Astrocyte of the cerebellum (primary cell): ENCODE data around the gene POC1A.

Source experiments
- DNase-seq: peaks from one replicate; pipeline ENCODE4 v3.0.0-alpha.2; 2011; ENCODE audit warnings: low read depth
- H3K4me3 ChIP-seq: 2 replicates; pipeline ENCODE4 v1.5.1; 2011; ENCODE audit warnings: mild to moderate bottlenecking, low read depth, low read length, moderate library complexity
- CTCF ChIP-seq: IDR thresholded peaks from 2 replicates; pipeline ENCODE4 v1.5.1; 2012; ENCODE audit warnings: low read length, low read depth, moderate library complexity, mild to moderate bottlenecking; ENCODE audit errors: missing control alignments
- in situ Hi-C: cut with HindIII; loops from 2 replicates; pipeline ENCODE4 v1.10.0; 2017; ENCODE audit warnings: low sequenced_read_pairs

Gene POC1A

GRCh38 chr3:52097851-52098507, 56.2 kb downstream of the POC1A start:
- TF ChIP-seq CTCF = no peak
- DNase-seq = no peak
- H3K4me3 ChIP-seq = no peak overlapping the region
- in situ Hi-C loops = no loop called here

- no peak overlapping the region for H3K4me3 ChIP-seq
- TF ChIP-seq CTCF = no peak
- DNase-seq = no peak
- in situ Hi-C loops = no loop called here
Measured at GRCh38 chr3:52095990-52096775, 58.0 kb downstream of the POC1A start.

GRCh38 chr3:52094571-52095485, 59.4 kb downstream of the POC1A start:
- in situ Hi-C loops = loop anchor here (5.0 kb wide), 3 partner anchors 48 to 103 kb away; no protein-coding TSS in a partner anchor

GRCh38 chr3:52093756-52094545, 60.3 kb downstream of the POC1A start:
- no peak for TF ChIP-seq CTCF
- no peak overlapping the region for H3K4me3 ChIP-seq
- in situ Hi-C loops = loop anchor here (5.0 kb wide), 3 partner anchors 47 to 102 kb away; no protein-coding TSS in a partner anchor
- DNase-seq = peak; percentile 35

More at GRCh38 chr3:52094571-52095485, 59.4 kb downstream of the POC1A start:
- no peak for DNase-seq
- no peak for TF ChIP-seq CTCF
- no peak overlapping the region for H3K4me3 ChIP-seq

GRCh38 chr3:52092891-52093290, 61.3 kb downstream of the POC1A start:
- in situ Hi-C loops = loop anchor here (5.0 kb wide), 3 partner anchors 46 to 101 kb away; no protein-coding TSS in a partner anchor
- TF ChIP-seq CTCF = no peak

More at GRCh38 chr3:52092891-52093290, 61.3 kb downstream of the POC1A start:
- no peak for DNase-seq
- H3K4me3 ChIP-seq = no peak overlapping the region
